H1 (cell line): Measurements from ENCODE around the gene DOK6. TPM values are rescaled to one million over a fixed set of nuclear protein-coding genes. Genes with fewer than 3 reads are reported as not detected.

ENCODE experiments used
- CTCF ChIA-PET: fragments of 300-600 bp; sonication (Branson Sonifier 250); formaldehyde crosslinking; loops from one replicate; lab custom pipeline; 2021; ENCODE audit not compliant: partially characterized antibody; lab: Charles Lee
- POLR2A ChIA-PET: fragments of 300-600 bp; sonication (Branson Sonifier 250); formaldehyde crosslinking; loops from one replicate; lab custom pipeline; 2021; ENCODE audit warnings: inconsistent platforms; ENCODE audit not compliant: partially characterized antibody; lab: Charles Lee
- DNase-seq, 2 experiments: peaks; one replicate each; pipeline versions ENCODE4 v3.0.0 to v3.0.0-alpha.2; 2010 to 2022; ENCODE audit warnings: low spot score in 2 of 2, low read depth in 1 of 2, mixed read lengths in 1 of 2
- FAIRE-seq: peaks from 2 replicates; lab custom pipeline; 2011; peaks lifted over from hg19 to GRCh38; lab: Jason Lieb, UNC
- H2AFZ ChIP-seq: 2 replicates; pipeline ENCODE4 v1.8.1; 2012; ENCODE audit warnings: low read length, inconsistent platforms
- H2AK5ac ChIP-seq: 2 replicates; pipeline ENCODE4 v1.6.1; 2013; ENCODE audit warnings: low read depth, low read length
- H2BK120ac ChIP-seq: replicated peaks from 2 replicates; pipeline ENCODE3; 2013; ENCODE audit warnings: low read depth, low read length, inconsistent platforms
- H2BK12ac ChIP-seq: 2 replicates; pipeline ENCODE4 v1.6.1; 2013; ENCODE audit warnings: low read depth, low read length
- H2BK15ac ChIP-seq: 2 replicates; pipeline ENCODE4 v1.6.1; 2013; ENCODE audit warnings: low read length
- H2BK20ac ChIP-seq: 2 replicates; pipeline ENCODE4 v1.6.1; 2013; ENCODE audit warnings: low read length
- H2BK5ac ChIP-seq: 2 replicates; pipeline ENCODE4 v1.6.1; 2013; ENCODE audit warnings: low read depth, low read length
- H3K14ac ChIP-seq: 2 replicates; pipeline ENCODE4 v1.6.1; 2013; ENCODE audit warnings: inconsistent platforms; ENCODE audit not compliant: insufficient read length
- H3K18ac ChIP-seq: 2 replicates; pipeline ENCODE4 v1.6.1; 2013; ENCODE audit warnings: low read length; ENCODE audit errors: extremely low read depth
- H3K23ac ChIP-seq: 2 replicates; pipeline ENCODE4 v1.6.1; 2013; ENCODE audit warnings: inconsistent platforms; ENCODE audit not compliant: insufficient read length
- H3K23me2 ChIP-seq: 2 replicates; pipeline ENCODE4 v1.6.1; 2013; ENCODE audit warnings: low read depth, low read length
- H3K27ac ChIP-seq: 2 replicates; pipeline ENCODE4 v1.6.1; 2011; ENCODE audit warnings: low read depth, low read length, inconsistent platforms
- H3K27me3 ChIP-seq, 4 experiments: replicated peaks in 1 of 4; 1 replicate in 1 of 4; 2 replicates in 3 of 4; pipeline versions ENCODE4 v1.6.1 to v1.8.1; 2011 to 2013; ENCODE audit warnings: low read length in 3 of 4, mild to moderate bottlenecking in 3 of 4, inconsistent platforms in 2 of 4, mixed read lengths in 2 of 4, moderate library complexity in 1 of 4; ENCODE audit not compliant: control insufficient read depth in 3 of 4, insufficient read depth in 3 of 4; ENCODE audit errors: extremely low read depth in 1 of 4
- H3K36me3 ChIP-seq, 4 experiments: 2 replicates each; pipeline versions ENCODE4 v1.6.1 to v1.8.1; 2011 to 2013; ENCODE audit warnings: mild to moderate bottlenecking in 4 of 4, low read length in 3 of 4, moderate library complexity in 2 of 4, control low read depth in 1 of 4, inconsistent platforms in 1 of 4; ENCODE audit not compliant: insufficient read depth in 4 of 4, control insufficient read depth in 2 of 4
- H3K4ac ChIP-seq: replicated peaks from 2 replicates; pipeline ENCODE3; 2013; ENCODE audit warnings: low read length, low read depth, mixed read lengths, inconsistent platforms; ENCODE audit not compliant: insufficient read length
- H3K4me1 ChIP-seq, 4 experiments: replicated peaks in 1 of 4; 1 replicate in 1 of 4; 2 replicates in 3 of 4; pipeline versions ENCODE4 v1.6.1 to v1.8.1; 2011 to 2013; ENCODE audit warnings: low read length in 3 of 4, inconsistent platforms in 2 of 4, mixed read lengths in 1 of 4; ENCODE audit not compliant: insufficient read depth in 4 of 4, control insufficient read depth in 3 of 4
- H3K4me2 ChIP-seq, 2 experiments: 2 replicates each; pipeline versions ENCODE4 v1.6.1 to v1.8.1; 2011 to 2013; ENCODE audit warnings: low read depth in 2 of 2, low read length in 2 of 2, control low read depth in 1 of 2, inconsistent platforms in 1 of 2, mild to moderate bottlenecking in 1 of 2; ENCODE audit not compliant: insufficient read depth in 1 of 2
- H3K4me3 ChIP-seq, 4 experiments: fragments of 200-600, 300-600 bp in 1 of 4; sonication (generic), shearing (Covaris generic), sonication (Bioruptor Twin) in 1 of 4; 2 replicates each; pipeline versions ENCODE4 v1.5.1 to v1.8.1; 2011 to 2016; ENCODE audit warnings: low read length in 4 of 4, low read depth in 3 of 4, control low read depth in 2 of 4, inconsistent platforms in 2 of 4, mild to moderate bottlenecking in 2 of 4, mixed read lengths in 1 of 4, moderate library complexity in 1 of 4; ENCODE audit not compliant: insufficient read depth in 2 of 4; ENCODE audit errors: extremely low read depth in 1 of 4
- H3K56ac ChIP-seq: replicated peaks from 2 replicates; pipeline ENCODE3; 2013; ENCODE audit warnings: low read depth, mild to moderate bottlenecking, mixed read lengths, low read length, inconsistent platforms; ENCODE audit not compliant: insufficient read length
- H3K79me1 ChIP-seq: 2 replicates; pipeline ENCODE4 v1.6.1; 2013; ENCODE audit warnings: low read depth, low read length, control low read depth
- H3K79me2 ChIP-seq, 2 experiments: 2 replicates each; pipeline versions ENCODE4 v1.6.1 to v1.8.1; 2012 to 2013; ENCODE audit warnings: low read length in 2 of 2, mild to moderate bottlenecking in 2 of 2, inconsistent platforms in 1 of 2; ENCODE audit not compliant: insufficient read depth in 2 of 2, control insufficient read depth in 1 of 2
- H3K9ac ChIP-seq, 4 experiments: replicated peaks in 1 of 4; 1 replicate in 1 of 4; 2 replicates in 3 of 4; pipeline versions ENCODE4 v1.6.1 to v1.8.1; 2011 to 2013; ENCODE audit warnings: low read depth in 3 of 4, low read length in 3 of 4, control low read depth in 2 of 4, mild to moderate bottlenecking in 2 of 4, moderate library complexity in 2 of 4, inconsistent platforms in 1 of 4; ENCODE audit errors: extremely low read depth in 1 of 4
- H3K9me3 ChIP-seq, 2 experiments: 2 replicates each; pipeline versions ENCODE4 v1.6.1 to v1.8.1; 2012 to 2013; ENCODE audit warnings: mild to moderate bottlenecking in 2 of 2, moderate library complexity in 2 of 2, control low read depth in 1 of 2, inconsistent platforms in 1 of 2, low read depth in 1 of 2, low read length in 1 of 2, mixed read lengths in 1 of 2; ENCODE audit not compliant: insufficient read depth in 2 of 2
- H4K20me1 ChIP-seq, 2 experiments: replicated peaks in 1 of 2; 2 replicates each; pipeline versions ENCODE3 to v1.8.1; 2011 to 2013; ENCODE audit warnings: inconsistent platforms in 2 of 2, low read length in 2 of 2, mild to moderate bottlenecking in 1 of 2; ENCODE audit not compliant: insufficient read depth in 2 of 2, control insufficient read depth in 1 of 2
- H4K5ac ChIP-seq: 2 replicates; pipeline ENCODE4 v1.6.1; 2013; ENCODE audit warnings: low read length, low read depth, mixed read lengths, inconsistent platforms; ENCODE audit not compliant: insufficient read length
- H4K8ac ChIP-seq: 2 replicates; pipeline ENCODE4 v1.8.0; 2013; ENCODE audit warnings: mild to moderate bottlenecking, moderate library complexity, low read length, inconsistent platforms; ENCODE audit not compliant: insufficient read depth; ENCODE audit errors: extremely low read depth
- H4K91ac ChIP-seq: replicated peaks from 2 replicates; pipeline ENCODE3; 2013; ENCODE audit warnings: low read length, mixed read lengths, inconsistent platforms; ENCODE audit not compliant: insufficient read length
- BRCA1 ChIP-seq: IDR thresholded peaks from 2 replicates; pipeline ENCODE4 v1.6.1; 2012; ENCODE audit warnings: low read depth, low read length, improper control_type of control experiment
- CBX5 ChIP-seq: fragments of 300-800, 300-1000 bp; sonication (generic); IDR thresholded peaks from 2 replicates; pipeline ENCODE4 v1.7.1; 2016; ENCODE audit warnings: antibody characterized with exemption, low read length, low read depth
- KDM4A ChIP-seq: IDR thresholded peaks from one replicate; pipeline ENCODE4 v1.7.1; 2012; ENCODE audit warnings: low read depth, mild to moderate bottlenecking, moderate library complexity, low read length, inconsistent platforms; ENCODE audit not compliant: severe bottlenecking
- NANOG ChIP-seq: IDR thresholded peaks from 2 replicates; pipeline ENCODE4 v1.6.1; 2011; ENCODE audit warnings: low read length, low read depth, mild to moderate bottlenecking, inconsistent platforms; ENCODE audit not compliant: insufficient read depth, poor library complexity, severe bottlenecking
- POLR2A ChIP-seq, 2 experiments: IDR thresholded peaks; 1 replicate in 1 of 2; 2 replicates in 1 of 2; pipeline ENCODE4 v1.6.1; 2011; ENCODE audit warnings: low read depth in 2 of 2, low read length in 2 of 2, mild to moderate bottlenecking in 2 of 2; ENCODE audit errors: control extremely low read depth in 1 of 2
- SP2 ChIP-seq: IDR thresholded peaks from 2 replicates; pipeline ENCODE4 v1.6.1; 2012; ENCODE audit warnings: mild to moderate bottlenecking, low read length, inconsistent platforms
- SRF ChIP-seq: IDR thresholded peaks from 2 replicates; pipeline ENCODE4 v1.6.1; 2011; ENCODE audit warnings: mild to moderate bottlenecking, low read depth, low read length, moderate library complexity
- WGBS, 2 experiments: shearing (Covaris generic) in 1 of 2; methylation state at CpG; one replicate each; pipeline versions ENCODE4 v1.1.6 to v1.1.7; 2013 to 2015; ENCODE audit warnings: low lambda C conversion rate in 2 of 2, mixed read lengths in 2 of 2, inconsistent platforms in 1 of 2, low coverage in 1 of 2, missing lambda C conversion rate in 1 of 2; ENCODE audit not compliant: insufficient replicate concordance in 2 of 2, insufficient coverage in 1 of 2, insufficient read length in 1 of 2; ENCODE audit errors: extremely low coverage in 1 of 2, missing lambda C conversion rate in 1 of 2; 5-methylcytosine and 5-hydroxymethylcytosine counted together
- polyA plus RNA-seq, 7 experiments: library from polyadenylated mRNA; depleted of rRNA in 3 of 7; stranded (reverse) in 5 of 7; unstranded in 2 of 7; fragments of >200 nt in 5 of 7; fragments of 200-250 nt in 2 of 7; gene quantifications; 1 replicate in 5 of 7; 2 replicates in 1 of 7; 4 replicates in 1 of 7; pipeline versions ENCODE4 v1.2.1 to v1.2.3, GENCODE V29; 2011 to 2013; ENCODE audit warnings: missing spikeins in 2 of 7, mixed read lengths in 2 of 7
- total RNA-seq: library from RNA; stranded (reverse); fragmentation: NEBNext Ultra II Directional; extraction: Animal tissue kit (Norgen Biotek cat#: 25700); gene quantifications from 2 replicates; pipeline ENCODE4 v1.2.1, GENCODE V29; 2021

Gene DOK6
- total and polyA plus RNA-seq, 2 of the 8 experiments (the other 6 are each of a cell fraction or from before 2014, with no cell fraction given), result 0.33 to 0.50 TPM

- H4K20me1 ChIP-seq, result no peaks in the 10 kb centered on the region
- no peaks in the 10 kb centered on the region for H3K23me2 ChIP-seq
- H4K91ac ChIP-seq, result no peak overlapping the region
- no peaks in the 10 kb centered on the region for H3K4me1 ChIP-seq
- DNase-seq (no peak), FAIRE-seq (no peak)
- no peaks in the 10 kb centered on the region for H3K79me1 ChIP-seq
- no peak for TF ChIP-seq KDM4A
- TF ChIP-seq BRCA1, result no peak
- no peak for TF ChIP-seq SRF
- no peak for TF ChIP-seq SP2
- no peak for TF ChIP-seq POLR2A (IDR thresholded peaks at IDR 0.05; ENCODE audit: control extremely low read depth in 1 of 2, low read depth in 2 of 2, low read length in 2 of 2)
- no peak for TF ChIP-seq NANOG
- peak; percentile 87; the same call in 1 of the 2 replicates for TF ChIP-seq CBX5
- H2AK5ac ChIP-seq, result no peak overlapping the region
- H3K56ac ChIP-seq, result no peak overlapping the region
- no peak overlapping the region for H3K4ac ChIP-seq
- H2BK5ac ChIP-seq, result no peak overlapping the region
- H3K4me3 ChIP-seq, result no peak overlapping the region
- no peak overlapping the region for H2AFZ ChIP-seq
- no peak overlapping the region for H3K23ac ChIP-seq
- CTCF ChIA-PET, result interaction anchor here (0.8 to 1.3 kb wide), 3 partner anchors 11 to 519 kb away, joined by 3 read pairs; no protein-coding TSS in a partner anchor
- H2BK12ac ChIP-seq, result no peak overlapping the region
- H4K8ac ChIP-seq, result no peak overlapping the region
- no peak overlapping the region for H3K14ac ChIP-seq
- H3K36me3 ChIP-seq, result peaks cover 0 to 4% (median 0%) of the 10 kb centered on the region in 4 experiments; a peak in 1 of 8 replicates
- H3K27me3 ChIP-seq, result peaks cover 0 to 1% (median 0%) of the 10 kb centered on the region in 4 experiments; a peak in 1 of 7 replicates
- H3K9ac ChIP-seq, result no peak overlapping the region
- 80% methylated on average over 10 of the region's 10 CpGs; no CpG with 5 or more reads in 1 of the 2 experiments for WGBS, 2 experiments
- no peak overlapping the region for H3K27ac ChIP-seq
- no peak overlapping the region for H2BK20ac ChIP-seq
- no peaks in the 10 kb centered on the region for H3K79me2 ChIP-seq
- H3K18ac ChIP-seq, result no peak overlapping the region
- H2BK120ac ChIP-seq, result no peak overlapping the region
- POLR2A ChIA-PET, result no interaction called here
- no peak overlapping the region for H4K5ac ChIP-seq
- H3K9me3 ChIP-seq, result peaks cover 20 to 30% of the 10 kb centered on the region in 2 experiments
- H3K4me2 ChIP-seq, result no peak overlapping the region
- H2BK15ac ChIP-seq, result no peak overlapping the region
These were observed 167.3 kb downstream of the DOK6 start for GRCh38 chr18:69567813-69568488.
